Measurements from ENCODE around the gene LYPD5. TPM values are rescaled to one million over a fixed set of nuclear protein-coding genes. Genes with fewer than 3 reads are reported as not detected.

Gene LYPD5
- total and polyA plus RNA-seq, 10 donors, result 2.1 to 48.1 (median 7.0) TPM

DNA sequence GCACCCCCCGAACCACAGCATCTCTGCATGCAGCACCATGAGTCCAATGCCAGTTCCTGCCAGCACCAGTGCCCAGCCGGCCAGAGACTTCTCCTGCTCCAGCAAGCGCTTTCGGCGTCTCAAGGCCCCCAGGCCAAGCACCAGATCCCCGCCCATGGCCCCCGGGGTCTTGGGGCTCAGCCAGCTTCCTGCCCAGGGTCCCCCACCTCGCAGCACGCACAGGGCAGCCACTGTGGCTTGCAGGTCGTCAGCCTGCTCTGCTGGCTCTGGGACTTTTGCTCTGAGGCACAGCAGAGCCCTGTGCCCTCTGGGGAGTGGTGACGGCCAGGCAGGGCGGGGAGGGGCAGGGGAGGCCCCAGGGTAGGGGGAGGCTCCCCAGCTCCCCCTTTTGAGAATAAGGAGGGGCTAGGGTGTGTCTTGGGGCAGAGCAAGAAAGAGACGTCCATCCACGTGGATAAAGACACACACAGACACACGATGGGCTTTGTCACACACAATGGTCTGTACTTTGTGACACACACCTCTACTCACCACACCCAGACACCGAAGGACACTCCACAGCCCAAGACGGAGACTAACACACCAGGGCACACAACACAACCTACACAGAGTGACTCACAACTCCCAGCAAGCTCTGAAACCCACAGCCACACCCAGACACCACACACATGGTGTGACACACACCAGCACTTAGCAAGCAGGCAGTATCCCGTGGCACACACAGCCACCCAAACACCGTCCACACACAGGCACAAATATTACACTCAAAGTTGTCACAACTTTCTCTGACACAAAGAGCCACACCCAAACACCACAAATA is 21.3 kb downstream of the LYPD5 start, which contains the start of gene KCNN4:
TSS of gene KCNN4 (minus strand) at position 268 of the 820 bp plus-strand sequence. CDS start at position 156, 112 bp downstream.
- Histone ChIP-seq H3K4me3 (peak within 1 kb of the TSS; percentile 23 to 73 (median 40)), H3K36me3 (no peaks in the 10 kb centered on the region), H3K4me1 (peaks cover 19 to 94% (median 70%) of the 10 kb centered on the region in 6 donors), H3K27me3 (replicated peaks in 1 of 7) (peaks cover 0 to 7% (median 0%) of the 10 kb centered on the region in 7 donors), H3K9me3 (no peaks in the 10 kb centered on the region), H3K27ac (peak within 1 kb of the TSS in 7 of 8 donors; percentile 15 to 87 (median 78))
- peak; percentile 92 for DNase-seq
- WGBS, 5 donors, result 9 to 13% (median 12%) methylated on average over 14 to 19 of the region's 19 CpGs
- intact Hi-C loops (cut with DNase I; ENCODE audit: low total_unique reads), result no loop called here
- peak; percentile 90 to 96 (median 93) for TF ChIP-seq POLR2AphosphoS5 (IDR thresholded peaks at IDR 0.05)
- TF ChIP-seq POLR2A (IDR thresholded peaks at IDR 0.05), result peak in 2 of 3 donors; percentile 19 to 65
- no peak for TF ChIP-seq CTCF (IDR thresholded peaks at IDR 0.05 in 8 of 11, conservative IDR thresholded peaks at IDR 0.05 in 3 of 11)

- Histone ChIP-seq H3K27me3 (replicated peaks in 1 of 7) (peaks cover 0 to 7% (median 0%) of the 10 kb centered on the region in 7 donors), H3K36me3 (peaks cover 0 to 8% (median 0%) of the 10 kb centered on the region in 6 donors), H3K27ac (peak overlapping the region in 7 of 8 donors; percentile 41 to 87 (median 78)), H3K9me3 (no peaks in the 10 kb centered on the region), H3K4me1 (peaks cover 15 to 98% (median 71%) of the 10 kb centered on the region in 6 donors), H3K4me3 (peak overlapping the region; percentile 18 to 73 (median 35))
- DNase-seq, result no peak
- WGBS, 5 donors, result 23 to 44% (median 30%) methylated on average over 3 of the region's 3 CpGs
- intact Hi-C loops (cut with DNase I; ENCODE audit: low total_unique reads), result no loop called here
- TF ChIP-seq CTCF (IDR thresholded peaks at IDR 0.05 in 8 of 11, conservative IDR thresholded peaks at IDR 0.05 in 3 of 11) (peak in 3 of 11 experiments; percentile 11 to 27 (median 23)), POLR2A (IDR thresholded peaks at IDR 0.05) (no peak)
Observed at GRCh38 chr19:43779820-43780219, 22.4 kb downstream of the LYPD5 start.

- Histone ChIP-seq H3K9me3 (no peaks in the 10 kb centered on the region), H3K27me3 (replicated peaks in 1 of 7) (peaks cover 0 to 7% (median 0%) of the 10 kb centered on the region in 7 donors), H3K4me3 (peak overlapping the region; percentile 2 to 73 (median 34)), H3K36me3 (peaks cover 0 to 13% (median 0%) of the 10 kb centered on the region in 6 donors), H3K27ac (peak overlapping the region; percentile 14 to 87 (median 74)), H3K4me1 (peaks cover 15 to 98% (median 71%) of the 10 kb centered on the region in 6 donors)
- TF ChIP-seq CTCF (IDR thresholded peaks at IDR 0.05 in 8 of 11, conservative IDR thresholded peaks at IDR 0.05 in 3 of 11) (no peak), POLR2AphosphoS5 (IDR thresholded peaks at IDR 0.05) (peak in 2 of 3 donors; percentile 60 to 76), POLR2A (IDR thresholded peaks at IDR 0.05) (no peak)
- 20 to 27% (median 24%) methylated on average over 12 to 16 of the region's 16 CpGs for WGBS, 5 donors
- DNase-seq, result peak; percentile 86
- intact Hi-C loops (cut with DNase I; ENCODE audit: low total_unique reads), result no loop called here
Observed at GRCh38 chr19:43779147-43779819, 23.0 kb downstream of the LYPD5 start.

All from spleen (tissue), 11 donors.